Adrenal gland (tissue), 5 donors: ENCODE data around the gene KIF5C.

Experiments
- POLR2A ChIP-seq, 2 donors: fragments of 450-650 bp; IDR thresholded peaks; one replicate each; pipeline ENCODE4 v1.6.1; 2017; ENCODE audit warnings: antibody characterized with exemption in 2 of 2, mild to moderate bottlenecking in 2 of 2, moderate library complexity in 1 of 2
- TF ChIP-seq, protein P1 (sequence below), 6 experiments: fragments of 450-650 bp in 4 of 6; fragments of 200-600 bp in 2 of 6; sonication (generic) in 1 of 6; IDR thresholded peaks; 1 replicate in 5 of 6; 2 replicates in 1 of 6; pipeline versions ENCODE4 v1.5.1 to v1.8.0; 2016 to 2021; ENCODE audit warnings: antibody characterized with exemption in 6 of 6, mild to moderate bottlenecking in 2 of 6, moderate library complexity in 1 of 6
- donor health status: DM: no; HTN: no; CAD: no.

GRCh38 chr2:148880636-148881035 lies 5.6 kb downstream of the KIF5C start:
- TF ChIP-seq, protein P1, sequence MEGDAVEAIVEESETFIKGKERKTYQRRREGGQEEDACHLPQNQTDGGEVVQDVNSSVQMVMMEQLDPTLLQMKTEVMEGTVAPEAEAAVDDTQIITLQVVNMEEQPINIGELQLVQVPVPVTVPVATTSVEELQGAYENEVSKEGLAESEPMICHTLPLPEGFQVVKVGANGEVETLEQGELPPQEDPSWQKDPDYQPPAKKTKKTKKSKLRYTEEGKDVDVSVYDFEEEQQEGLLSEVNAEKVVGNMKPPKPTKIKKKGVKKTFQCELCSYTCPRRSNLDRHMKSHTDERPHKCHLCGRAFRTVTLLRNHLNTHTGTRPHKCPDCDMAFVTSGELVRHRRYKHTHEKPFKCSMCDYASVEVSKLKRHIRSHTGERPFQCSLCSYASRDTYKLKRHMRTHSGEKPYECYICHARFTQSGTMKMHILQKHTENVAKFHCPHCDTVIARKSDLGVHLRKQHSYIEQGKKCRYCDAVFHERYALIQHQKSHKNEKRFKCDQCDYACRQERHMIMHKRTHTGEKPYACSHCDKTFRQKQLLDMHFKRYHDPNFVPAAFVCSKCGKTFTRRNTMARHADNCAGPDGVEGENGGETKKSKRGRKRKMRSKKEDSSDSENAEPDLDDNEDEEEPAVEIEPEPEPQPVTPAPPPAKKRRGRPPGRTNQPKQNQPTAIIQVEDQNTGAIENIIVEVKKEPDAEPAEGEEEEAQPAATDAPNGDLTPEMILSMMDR (IDR thresholded peaks at IDR 0.05), result no peak
- no peak for TF ChIP-seq POLR2A (IDR thresholded peaks at IDR 0.05)
